ENCODE data around the gene OPN4.

GRCh38 chr10:86690657-86691084, 36.3 kb downstream of the OPN4 start:
- TF ChIP-seq CTCF (conservative IDR thresholded peaks at IDR 0.05; ENCODE audit: low read depth, low read length) (no peak), EZH2 (IDR thresholded peaks at IDR 0.05; ENCODE audit: borderline replicate concordance, low read depth, low read length, poor library complexity, severe bottlenecking) (no peak)

All from A673 (cell line).